Parathyroid adenoma (tissue), 2 donors: ENCODE results near the gene PNMA5.
"Not testable (repeated sequence)": the region's sequence is repeated elsewhere in the genome, so short reads cannot be mapped to it uniquely, and the experiment has no call there.

Experiments used
- H2AFZ ChIP-seq: fragments of 300-600 bp; sonication (generic); one replicate; pipeline ENCODE4 v1.7.0; 2017; ENCODE audit warnings: antibody characterized with exemption, mild to moderate bottlenecking
- H3K27ac ChIP-seq: fragments of 300-600 bp; sonication (generic); one replicate; pipeline ENCODE4 v1.7.0; 2017
- H3K27me3 ChIP-seq: fragments of 300-600 bp; sonication (generic); one replicate; pipeline ENCODE4 v1.7.0; 2017; ENCODE audit warnings: low read length; ENCODE audit not compliant: control insufficient read depth, insufficient read depth
- H3K36me3 ChIP-seq: fragments of 300-600 bp; sonication (generic); one replicate; pipeline ENCODE4 v1.7.0; 2017; ENCODE audit warnings: low read length; ENCODE audit not compliant: control insufficient read depth, insufficient read depth
- H3K4me1 ChIP-seq: fragments of 300-600 bp; sonication (generic); one replicate; pipeline ENCODE4 v1.7.0; 2017; ENCODE audit warnings: control low read depth
- H3K4me2 ChIP-seq: fragments of 300-600 bp; sonication (generic); one replicate; pipeline ENCODE4 v1.7.0; 2017; ENCODE audit warnings: low read length
- H3K4me3 ChIP-seq: fragments of 300-600 bp; sonication (generic); one replicate; pipeline ENCODE4 v1.7.0; 2017; ENCODE audit warnings: low read depth, low read length
- H3K79me2 ChIP-seq: fragments of 300-600 bp; sonication (generic); one replicate; pipeline ENCODE4 v1.7.0; 2017; ENCODE audit warnings: control low read depth
- H3K9ac ChIP-seq: fragments of 300-600 bp; sonication (generic); one replicate; pipeline ENCODE4 v1.7.0; 2017; ENCODE audit warnings: mild to moderate bottlenecking
- H3K9me3 ChIP-seq: fragments of 300-600 bp; sonication (generic); one replicate; pipeline ENCODE4 v1.7.0; 2017; ENCODE audit warnings: low read length; ENCODE audit not compliant: control insufficient read depth
- TF ChIP-seq, protein P1 (sequence below): fragments of 300-600 bp; sonication (generic); IDR thresholded peaks from one replicate; pipeline ENCODE4 v1.7.0; 2017; ENCODE audit warnings: antibody characterized with exemption, mild to moderate bottlenecking
- donor health status: primary hyperparathyroidism.

PNMA5 gene

GRCh38 chrX:153019166-153019565, 25.2 kb upstream of the PNMA5 start:
- Histone ChIP-seq H3K9me3 (no peaks in the 10 kb centered on the region), H3K79me2 (no peaks in the 10 kb centered on the region), H2AFZ (no peak overlapping the region), H3K4me3 (no peak overlapping the region), H3K4me2 (no peak overlapping the region), H3K27me3 (no peaks in the 10 kb centered on the region), H3K4me1 (no peaks in the 10 kb centered on the region), H3K27ac (no peak overlapping the region), H3K36me3 (no peaks in the 10 kb centered on the region), H3K9ac (no peak overlapping the region)
- TF ChIP-seq, protein P1, sequence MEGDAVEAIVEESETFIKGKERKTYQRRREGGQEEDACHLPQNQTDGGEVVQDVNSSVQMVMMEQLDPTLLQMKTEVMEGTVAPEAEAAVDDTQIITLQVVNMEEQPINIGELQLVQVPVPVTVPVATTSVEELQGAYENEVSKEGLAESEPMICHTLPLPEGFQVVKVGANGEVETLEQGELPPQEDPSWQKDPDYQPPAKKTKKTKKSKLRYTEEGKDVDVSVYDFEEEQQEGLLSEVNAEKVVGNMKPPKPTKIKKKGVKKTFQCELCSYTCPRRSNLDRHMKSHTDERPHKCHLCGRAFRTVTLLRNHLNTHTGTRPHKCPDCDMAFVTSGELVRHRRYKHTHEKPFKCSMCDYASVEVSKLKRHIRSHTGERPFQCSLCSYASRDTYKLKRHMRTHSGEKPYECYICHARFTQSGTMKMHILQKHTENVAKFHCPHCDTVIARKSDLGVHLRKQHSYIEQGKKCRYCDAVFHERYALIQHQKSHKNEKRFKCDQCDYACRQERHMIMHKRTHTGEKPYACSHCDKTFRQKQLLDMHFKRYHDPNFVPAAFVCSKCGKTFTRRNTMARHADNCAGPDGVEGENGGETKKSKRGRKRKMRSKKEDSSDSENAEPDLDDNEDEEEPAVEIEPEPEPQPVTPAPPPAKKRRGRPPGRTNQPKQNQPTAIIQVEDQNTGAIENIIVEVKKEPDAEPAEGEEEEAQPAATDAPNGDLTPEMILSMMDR, result no peak

- H3K27ac ChIP-seq, H3K9me3 ChIP-seq, H3K27me3 ChIP-seq, H2AFZ ChIP-seq, H3K9ac ChIP-seq, H3K79me2 ChIP-seq, H3K4me3 ChIP-seq, H3K4me1 ChIP-seq, H3K36me3 ChIP-seq, H3K4me2 ChIP-seq: not testable (repeated sequence)
Measured at GRCh38 chrX:153017174-153017573, 23.3 kb upstream of the PNMA5 start.

GRCh38 chrX:153004780-153005179, 10.9 kb upstream of the PNMA5 start:
- Histone ChIP-seq H3K27ac (no peak overlapping the region), H3K9ac (no peak overlapping the region), H3K36me3 (no peaks in the 10 kb centered on the region), H2AFZ (no peak overlapping the region), H3K4me2 (no peak overlapping the region), H3K9me3 (no peaks in the 10 kb centered on the region), H3K79me2 (no peaks in the 10 kb centered on the region), H3K4me1 (no peaks in the 10 kb centered on the region), H3K27me3 (no peaks in the 10 kb centered on the region), H3K4me3 (no peak overlapping the region)
- TF ChIP-seq, protein P1, result no peak

GRCh38 chrX:153003981-153004380, 10.1 kb upstream of the PNMA5 start:
- no peak overlapping the region for H3K4me2 ChIP-seq
- H3K4me3 ChIP-seq, result no peak overlapping the region
- no peaks in the 10 kb centered on the region for H3K27me3 ChIP-seq
- H3K79me2 ChIP-seq, result no peaks in the 10 kb centered on the region
- no peak overlapping the region for H3K9ac ChIP-seq
- no peak overlapping the region for H3K27ac ChIP-seq
- no peaks in the 10 kb centered on the region for H3K9me3 ChIP-seq
- no peak overlapping the region for H2AFZ ChIP-seq
- TF ChIP-seq, protein P1, result no peak
- H3K4me1 ChIP-seq, result no peaks in the 10 kb centered on the region
- no peaks in the 10 kb centered on the region for H3K36me3 ChIP-seq

DNA sequence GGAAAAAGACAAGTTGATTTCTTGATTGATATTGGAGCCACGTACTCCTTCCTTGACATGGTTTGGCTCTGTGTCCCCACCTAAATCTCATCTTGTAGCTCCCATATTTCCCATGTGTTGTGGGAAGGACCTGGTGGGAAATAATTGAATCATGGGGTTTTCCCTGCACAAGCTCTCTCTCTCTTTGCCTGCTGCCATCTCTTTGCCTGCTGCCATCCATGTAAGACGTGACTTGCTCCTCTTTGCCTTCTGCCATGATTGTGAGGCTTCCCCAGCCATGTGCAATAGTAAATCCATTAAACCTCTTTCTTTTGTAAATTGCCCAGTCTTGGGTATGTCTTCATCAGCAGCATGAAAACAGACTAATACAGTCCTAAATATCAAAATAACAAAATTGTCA, 8.3 kb upstream of the PNMA5 start:
- not testable (repeated sequence) for H2AFZ ChIP-seq, H3K4me3 ChIP-seq, H3K27me3 ChIP-seq, H3K79me2 ChIP-seq, H3K4me2 ChIP-seq, H3K9ac ChIP-seq, H3K9me3 ChIP-seq, H3K27ac ChIP-seq, H3K36me3 ChIP-seq, H3K4me1 ChIP-seq

DNA sequence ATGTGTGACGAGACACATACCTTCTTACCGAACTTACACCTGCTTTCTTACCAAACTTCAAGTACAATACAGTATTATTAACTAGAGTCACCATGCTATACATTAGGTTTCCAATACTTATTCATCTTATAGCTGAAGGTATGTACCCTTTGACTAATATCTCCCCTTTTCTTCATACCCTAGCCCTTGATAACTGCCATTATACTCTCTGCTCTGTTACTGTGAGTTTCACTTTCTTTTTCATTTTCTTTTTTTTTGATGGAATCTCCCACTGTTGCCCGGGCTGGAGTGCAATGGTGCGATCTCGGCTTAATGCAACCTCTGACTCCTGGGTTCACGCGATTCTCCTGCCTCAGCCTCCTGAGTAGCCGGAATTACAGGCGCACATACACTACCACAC, 3.4 kb upstream of the PNMA5 start:
- Histone ChIP-seq H3K4me1 (no peaks in the 10 kb centered on the region), H3K9me3 (no peaks in the 10 kb centered on the region), H3K79me2 (no peaks in the 10 kb centered on the region), H3K9ac (no peak overlapping the region), H3K4me3 (no peak overlapping the region), H2AFZ (no peak overlapping the region), H3K27ac (no peak overlapping the region), H3K4me2 (no peak overlapping the region), H3K27me3 (no peaks in the 10 kb centered on the region), H3K36me3 (no peaks in the 10 kb centered on the region)
- TF ChIP-seq, protein P1, result no peak
